ENCODE results near the gene NBEAL2.

Gene NBEAL2

GRCh38 chr3:47011371-47011770 lies 31.9 kb downstream of the NBEAL2 start:
- TF ChIP-seq, protein P1, sequence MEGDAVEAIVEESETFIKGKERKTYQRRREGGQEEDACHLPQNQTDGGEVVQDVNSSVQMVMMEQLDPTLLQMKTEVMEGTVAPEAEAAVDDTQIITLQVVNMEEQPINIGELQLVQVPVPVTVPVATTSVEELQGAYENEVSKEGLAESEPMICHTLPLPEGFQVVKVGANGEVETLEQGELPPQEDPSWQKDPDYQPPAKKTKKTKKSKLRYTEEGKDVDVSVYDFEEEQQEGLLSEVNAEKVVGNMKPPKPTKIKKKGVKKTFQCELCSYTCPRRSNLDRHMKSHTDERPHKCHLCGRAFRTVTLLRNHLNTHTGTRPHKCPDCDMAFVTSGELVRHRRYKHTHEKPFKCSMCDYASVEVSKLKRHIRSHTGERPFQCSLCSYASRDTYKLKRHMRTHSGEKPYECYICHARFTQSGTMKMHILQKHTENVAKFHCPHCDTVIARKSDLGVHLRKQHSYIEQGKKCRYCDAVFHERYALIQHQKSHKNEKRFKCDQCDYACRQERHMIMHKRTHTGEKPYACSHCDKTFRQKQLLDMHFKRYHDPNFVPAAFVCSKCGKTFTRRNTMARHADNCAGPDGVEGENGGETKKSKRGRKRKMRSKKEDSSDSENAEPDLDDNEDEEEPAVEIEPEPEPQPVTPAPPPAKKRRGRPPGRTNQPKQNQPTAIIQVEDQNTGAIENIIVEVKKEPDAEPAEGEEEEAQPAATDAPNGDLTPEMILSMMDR (IDR thresholded peaks at IDR 0.05; ENCODE audit: low read depth, low read length) = no peak
- no peaks in the 10 kb centered on the region for H3K27me3 ChIP-seq
- no peaks in the 10 kb centered on the region for H3K36me3 ChIP-seq
- no peaks in the 10 kb centered on the region for H3K9me3 ChIP-seq
- no peaks in the 10 kb centered on the region for H3K4me1 ChIP-seq
- DNase-seq = no peak
- no peak overlapping the region for H3K4me3 ChIP-seq (ENCODE audit: low read depth, low read length)

DNA sequence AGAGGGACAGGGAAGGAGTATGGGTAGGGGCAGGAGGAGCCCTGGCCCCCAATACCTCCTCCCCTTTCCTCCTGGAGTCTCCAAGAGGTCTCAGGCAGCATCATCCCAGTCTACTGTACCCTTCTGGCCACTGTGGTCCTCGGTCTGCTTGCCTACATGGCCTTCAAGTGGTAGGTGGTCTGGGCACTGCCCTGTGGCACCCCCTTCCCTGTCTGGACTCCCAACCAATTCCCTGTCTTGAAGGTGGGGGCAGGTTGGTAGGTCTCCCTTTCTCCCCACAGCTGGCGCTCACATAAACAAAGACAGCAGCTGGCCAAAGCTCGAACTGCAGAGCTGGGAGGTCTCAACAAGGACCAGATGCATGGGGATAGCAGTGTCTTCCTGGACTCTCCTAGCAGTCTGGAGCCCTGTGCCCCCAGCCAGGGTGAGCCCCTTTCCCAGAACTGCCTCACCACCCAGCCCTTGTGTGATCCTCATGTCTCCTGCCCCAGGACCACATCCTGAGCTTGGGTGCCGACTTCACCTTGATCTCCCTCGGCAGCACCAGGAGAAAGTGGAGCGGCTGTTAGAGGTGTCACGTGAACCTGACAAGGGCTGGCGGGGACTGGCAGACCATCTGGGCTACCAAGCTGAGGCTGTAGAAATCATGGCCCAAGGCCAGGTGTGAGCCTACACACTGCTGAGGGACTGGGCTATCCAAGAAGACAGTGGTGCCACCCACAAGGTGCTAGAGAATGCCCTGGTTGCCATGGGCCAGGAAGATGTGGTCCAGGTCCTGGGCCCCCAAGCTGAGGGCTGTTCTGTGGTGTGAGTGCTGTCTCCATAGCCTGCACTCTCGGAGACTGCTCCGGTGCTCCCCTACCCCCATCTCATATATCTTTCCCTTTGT lies 33.1 kb downstream of the NBEAL2 start:
- H3K4me1 ChIP-seq = no peaks in the 10 kb centered on the region

GRCh38 chr3:47013231-47013630 lies 33.8 kb downstream of the NBEAL2 start:
- Histone ChIP-seq H3K4me1 (no peaks in the 10 kb centered on the region), H3K36me3 (no peaks in the 10 kb centered on the region)

More for the DNA sequence above, 33.1 kb downstream of the NBEAL2 start:
- Histone ChIP-seq H3K4me3 (ENCODE audit: low read depth, low read length) (no peak overlapping the region), H3K27me3 (no peaks in the 10 kb centered on the region), H3K36me3 (no peaks in the 10 kb centered on the region), H3K9me3 (no peaks in the 10 kb centered on the region)
- TF ChIP-seq, protein P1 (IDR thresholded peaks at IDR 0.05; ENCODE audit: low read depth, low read length) = no peak
- DNase-seq = no peak

DNA sequence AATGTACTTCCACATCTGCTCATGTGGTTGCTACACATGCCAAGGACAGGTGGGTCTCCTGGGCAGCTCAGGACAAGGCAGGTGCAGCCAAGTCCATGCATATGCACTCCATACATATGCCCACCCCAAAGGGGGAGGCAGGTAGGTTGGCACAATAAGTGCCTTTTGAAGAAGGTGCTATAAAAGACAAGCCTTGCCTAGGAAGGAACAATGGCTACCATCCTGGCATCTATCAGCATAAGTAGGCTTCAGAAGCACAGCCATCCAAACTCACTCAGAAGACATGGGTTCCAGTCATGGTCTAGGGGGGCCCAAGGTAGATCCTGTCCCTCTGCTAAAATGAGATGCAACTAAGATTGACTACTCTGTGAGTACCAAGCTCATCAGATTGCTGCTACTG lies 34.6 kb downstream of the NBEAL2 start:
- H3K36me3 ChIP-seq = peaks cover under 1% of the 10 kb centered on the region; the same call in 1 of the 2 replicates
- H3K9me3 ChIP-seq = no peaks in the 10 kb centered on the region
- no peak for DNase-seq
- no peaks in the 10 kb centered on the region for H3K27me3 ChIP-seq
- no peak overlapping the region for H3K4me3 ChIP-seq (ENCODE audit: low read depth, low read length)
- no peaks in the 10 kb centered on the region for H3K4me1 ChIP-seq
- TF ChIP-seq, protein P1 (IDR thresholded peaks at IDR 0.05; ENCODE audit: low read depth, low read length) = no peak

More at GRCh38 chr3:47013231-47013630, 33.8 kb downstream of the NBEAL2 start:
- Histone ChIP-seq H3K9me3 (no peaks in the 10 kb centered on the region), H3K27me3 (no peaks in the 10 kb centered on the region), H3K4me3 (ENCODE audit: low read depth, low read length) (no peak overlapping the region)
- DNase-seq = no peak
- TF ChIP-seq, protein P1 (IDR thresholded peaks at IDR 0.05; ENCODE audit: low read depth, low read length) = no peak

DNA sequence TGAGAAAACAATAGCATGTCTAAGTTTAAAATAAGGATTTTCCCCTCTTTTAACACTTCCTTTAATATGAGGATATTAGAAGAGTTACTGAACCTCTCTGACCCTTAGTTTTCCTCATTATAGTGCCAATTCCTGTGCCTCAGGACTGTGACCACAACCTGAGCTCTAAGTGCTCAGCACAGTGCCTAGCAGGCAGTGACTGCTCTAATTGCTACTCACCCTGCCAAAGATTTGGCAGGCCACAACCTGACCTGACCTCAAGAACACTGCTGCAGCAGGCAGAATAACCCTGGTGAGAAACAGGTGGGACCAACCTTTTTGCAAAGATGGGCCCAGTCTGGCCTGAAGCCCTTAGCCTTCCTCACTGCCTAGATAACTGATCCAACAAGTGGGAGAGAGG lies 35.7 kb downstream of the NBEAL2 start:
- H3K4me1 ChIP-seq = no peaks in the 10 kb centered on the region
- DNase-seq = no peak
- no peaks in the 10 kb centered on the region for H3K27me3 ChIP-seq
- no peak overlapping the region for H3K4me3 ChIP-seq (ENCODE audit: low read depth, low read length)
- H3K9me3 ChIP-seq = no peaks in the 10 kb centered on the region
- peaks cover 4% of the 10 kb centered on the region; the same call in 1 of the 2 replicates for H3K36me3 ChIP-seq
- TF ChIP-seq, protein P1 (IDR thresholded peaks at IDR 0.05; ENCODE audit: low read depth, low read length) = no peak
